HG03066 (cell line): ENCODE results near the gene HTR3B.
"Not testable (repeated sequence)": the region's sequence is repeated elsewhere in the genome, so short reads cannot be mapped to it uniquely, and the experiment has no call there.

Source experiments
- ATAC-seq: cut with Tn5 transposase; IDR thresholded peaks from one replicate; pipeline ENCODE4 v1.9.1; 2021; ENCODE audit warnings: low read depth; ENCODE audit not compliant: unreplicated experiment

HTR3B gene, protein sequence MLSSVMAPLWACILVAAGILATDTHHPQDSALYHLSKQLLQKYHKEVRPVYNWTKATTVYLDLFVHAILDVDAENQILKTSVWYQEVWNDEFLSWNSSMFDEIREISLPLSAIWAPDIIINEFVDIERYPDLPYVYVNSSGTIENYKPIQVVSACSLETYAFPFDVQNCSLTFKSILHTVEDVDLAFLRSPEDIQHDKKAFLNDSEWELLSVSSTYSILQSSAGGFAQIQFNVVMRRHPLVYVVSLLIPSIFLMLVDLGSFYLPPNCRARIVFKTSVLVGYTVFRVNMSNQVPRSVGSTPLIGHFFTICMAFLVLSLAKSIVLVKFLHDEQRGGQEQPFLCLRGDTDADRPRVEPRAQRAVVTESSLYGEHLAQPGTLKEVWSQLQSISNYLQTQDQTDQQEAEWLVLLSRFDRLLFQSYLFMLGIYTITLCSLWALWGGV

DNA sequence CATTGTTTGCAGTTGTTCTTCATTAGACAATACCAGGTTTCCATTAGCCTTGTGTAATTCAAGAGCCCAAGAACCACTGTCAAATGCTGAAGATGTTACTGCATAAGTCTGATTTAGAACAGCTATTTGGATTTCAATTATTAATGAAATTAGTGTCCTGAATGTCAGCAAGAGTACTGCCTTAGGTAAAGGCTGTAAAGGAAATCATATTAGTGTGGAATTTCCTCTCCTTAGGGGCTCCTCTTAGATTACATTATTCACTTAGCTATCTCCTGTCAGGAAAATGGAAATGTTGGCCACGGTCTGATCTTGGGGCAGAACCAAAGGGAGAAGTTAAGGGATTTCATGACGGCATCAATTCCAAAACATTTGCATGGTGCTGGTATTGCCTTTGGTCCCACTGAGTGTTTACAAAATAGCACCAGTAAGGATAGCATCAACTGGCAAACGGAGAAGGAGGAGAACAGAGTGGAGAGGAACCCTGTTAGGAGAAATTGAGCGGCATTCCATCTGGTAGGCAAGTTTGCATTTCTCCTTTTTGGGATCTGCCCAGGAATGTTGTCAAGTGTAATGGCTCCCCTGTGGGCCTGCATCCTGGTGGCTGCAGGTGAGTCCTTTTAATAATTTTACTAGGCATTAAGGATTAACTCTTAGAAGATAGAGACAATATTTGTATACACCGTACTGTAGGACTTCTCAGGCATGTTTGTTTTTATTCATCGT, at the start of gene HTR3B:
Gene HTR3B, plus strand, starts transcription at position 418 of the 723 bp plus-strand sequence. Its CDS starts 138 bp downstream, at position 556.
- no peak for ATAC-seq

DNA sequence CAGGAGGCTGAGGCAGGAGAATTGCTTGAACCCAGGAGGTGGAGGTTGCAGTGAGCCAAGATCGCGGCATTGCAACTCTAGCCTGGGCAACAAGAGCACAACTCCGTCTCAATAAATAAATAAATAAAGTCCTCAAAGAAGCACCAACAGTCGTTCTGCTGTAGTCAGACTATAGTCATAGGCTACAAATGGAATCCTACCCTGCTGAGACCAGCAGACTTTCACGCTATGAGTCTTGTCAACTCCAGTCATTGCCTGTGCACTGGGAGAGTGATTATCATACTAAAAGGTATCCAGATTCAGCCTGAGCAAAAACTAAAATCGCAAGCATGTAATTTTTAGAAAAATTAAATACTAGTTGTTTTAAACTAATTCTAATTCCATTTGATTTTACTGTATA, 48.8 kb upstream of the HTR3B start:
- no peak for ATAC-seq

DNA sequence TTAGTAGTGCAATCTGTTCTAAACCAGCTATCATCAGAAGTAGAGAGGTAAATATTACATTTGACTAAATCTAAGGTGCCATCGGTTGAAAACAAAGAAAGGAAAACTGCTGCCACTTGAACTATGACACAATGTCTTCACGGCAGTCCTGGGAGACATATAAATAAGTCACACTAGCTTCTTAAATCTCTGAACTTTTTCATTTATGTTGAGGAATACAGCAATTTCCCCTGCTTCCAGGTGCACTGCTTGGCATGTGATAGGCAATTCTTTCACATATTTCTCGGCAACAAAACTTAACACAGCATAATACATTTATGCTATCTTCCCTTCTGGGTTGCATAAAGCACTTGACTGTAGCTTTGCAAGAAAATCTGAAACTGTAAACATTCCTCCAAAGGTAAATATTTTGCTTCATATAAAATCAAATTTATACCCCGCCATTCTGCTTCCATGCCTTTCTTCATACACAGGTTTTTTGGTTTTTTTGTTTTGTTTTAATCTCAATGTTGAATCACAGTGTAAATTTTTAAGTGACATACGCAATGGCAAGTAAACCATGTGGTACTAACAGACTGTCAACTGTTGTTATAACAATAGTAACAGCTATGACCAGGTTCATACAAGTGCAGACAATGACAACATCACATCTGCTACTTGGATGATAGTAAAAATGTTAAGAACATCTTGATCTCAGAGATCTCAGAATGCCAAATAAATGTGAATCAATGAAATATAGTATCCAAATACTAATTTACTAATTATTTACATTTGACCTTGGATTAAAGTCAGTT, 47.4 kb upstream of the HTR3B start:
- no peak for ATAC-seq

DNA sequence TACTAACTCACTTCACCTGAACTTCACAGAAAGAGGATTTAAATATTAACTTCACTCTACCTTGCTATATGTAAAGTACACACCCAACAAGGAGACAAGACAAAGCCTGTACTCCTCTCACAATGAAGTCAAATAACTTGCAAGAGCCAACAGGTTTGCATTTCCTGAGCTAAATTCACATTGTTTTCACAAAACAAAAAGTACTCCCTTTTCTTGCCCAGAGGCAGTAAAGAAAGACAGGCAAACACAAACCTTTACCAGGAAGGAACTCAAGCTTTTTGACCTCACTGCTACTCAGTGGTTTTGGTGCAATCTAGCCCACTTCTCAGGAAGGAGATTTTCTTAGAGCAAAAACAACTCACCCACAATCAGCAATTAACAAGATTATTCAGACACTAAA, 44.9 kb upstream of the HTR3B start:
- no peak for ATAC-seq

DNA sequence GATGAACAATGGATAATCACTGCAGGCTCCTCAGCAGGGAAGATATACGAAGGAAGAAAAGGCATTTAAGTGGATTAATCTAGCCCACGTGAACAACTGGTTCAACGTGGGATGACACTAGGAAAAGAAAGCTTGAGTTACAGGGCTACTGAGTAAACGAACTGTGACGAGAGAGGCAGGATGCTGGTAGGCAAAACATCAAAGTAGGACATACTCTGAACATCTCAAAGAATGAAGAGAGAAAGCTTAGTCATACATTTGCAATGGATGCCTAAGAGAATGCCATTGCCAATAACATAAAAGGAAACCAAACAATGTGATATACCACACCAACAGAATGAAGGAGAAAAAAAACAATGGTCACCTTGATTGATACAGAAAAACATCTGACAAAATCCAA, 42.2 kb upstream of the HTR3B start:
- ATAC-seq = no peak

DNA sequence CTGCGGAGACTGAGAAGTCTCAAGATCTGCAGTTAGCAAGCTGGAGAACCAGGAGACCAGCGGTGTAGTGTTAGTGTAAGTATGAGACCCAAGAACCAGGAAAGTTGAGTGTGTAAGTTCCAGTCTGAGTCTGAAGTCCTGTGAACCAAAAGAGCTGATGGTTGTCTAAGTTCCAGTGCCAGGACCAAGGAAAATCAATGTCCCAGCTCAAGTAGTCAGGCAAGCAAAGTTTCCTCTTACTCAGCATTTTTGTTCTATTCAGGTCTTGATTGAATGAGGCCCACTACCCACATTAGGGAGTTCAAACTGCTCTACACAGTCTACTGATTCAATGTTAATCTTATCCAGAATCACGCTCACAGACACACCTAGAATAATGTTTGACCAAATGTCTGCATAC, 40.2 kb upstream of the HTR3B start:
- ATAC-seq = no peak

DNA sequence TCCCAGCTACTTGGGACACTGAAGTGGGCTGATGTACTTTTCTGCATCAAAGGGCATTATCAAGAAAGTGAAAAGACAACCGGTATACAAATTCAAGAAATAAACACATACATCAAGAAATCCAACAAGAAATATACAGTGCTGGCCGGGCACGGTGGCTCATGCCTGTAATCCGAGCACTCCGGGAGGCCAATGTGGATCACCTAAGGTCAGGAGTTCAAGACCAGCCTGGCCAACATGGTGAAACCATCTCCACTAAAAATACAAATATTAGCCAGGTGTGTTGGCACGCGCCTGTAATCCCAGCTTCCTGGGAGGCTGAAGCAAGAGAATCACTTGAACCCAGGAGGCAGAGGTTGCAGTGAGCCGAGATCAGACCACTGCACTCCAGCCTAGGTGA, 38.7 kb upstream of the HTR3B start:
- no peak for ATAC-seq

DNA sequence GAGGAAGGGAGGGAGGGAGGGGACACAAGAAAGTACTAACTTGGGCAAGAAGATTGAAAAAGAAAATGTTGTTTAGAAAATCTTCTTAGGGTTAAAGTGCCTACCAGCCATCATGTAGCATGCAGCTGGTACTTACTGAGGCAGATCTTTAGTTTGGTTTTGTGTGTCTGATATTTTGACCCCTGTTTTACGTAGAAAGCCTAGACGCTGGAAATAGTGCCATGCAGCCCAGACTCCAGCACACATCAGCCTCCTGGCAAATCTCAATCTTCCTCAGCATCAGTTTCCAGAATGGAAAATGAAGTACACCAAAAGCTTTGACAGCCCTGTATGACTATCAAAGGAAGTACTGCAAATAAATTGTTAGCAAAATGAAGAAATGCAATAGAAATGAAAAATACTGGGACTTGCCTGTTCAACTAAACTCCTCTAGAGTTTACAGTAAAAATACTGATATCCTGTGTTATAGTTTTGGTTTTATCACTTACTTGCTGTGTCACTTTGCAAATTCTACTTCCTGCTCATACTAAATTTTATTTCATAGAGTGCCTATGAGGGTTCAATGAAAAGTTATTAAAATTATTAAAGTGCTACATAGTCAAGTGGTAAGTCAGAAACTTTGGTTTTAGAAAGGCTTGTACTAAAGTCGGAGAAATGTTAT, 36.6 kb upstream of the HTR3B start:
- ATAC-seq = no peak

DNA sequence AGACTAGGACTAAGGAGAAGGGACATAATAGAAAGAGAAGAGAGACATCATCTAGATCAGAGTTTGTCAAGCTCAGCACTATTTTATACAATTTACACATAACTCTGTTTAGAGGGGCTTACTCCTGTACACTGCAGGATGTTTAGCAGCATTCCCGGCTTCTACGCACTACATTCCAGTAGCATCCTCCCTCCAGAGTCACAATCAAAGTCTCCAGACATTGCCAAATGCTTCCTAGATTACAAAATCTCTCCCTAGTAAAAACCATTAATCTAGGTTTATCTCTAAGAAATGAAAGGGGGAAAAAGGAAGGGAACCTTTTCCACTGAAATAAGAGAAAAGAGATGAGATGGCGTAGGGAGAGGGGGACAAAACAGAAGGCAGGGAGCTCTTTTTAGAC, 33.3 kb upstream of the HTR3B start:
- no peak for ATAC-seq

DNA sequence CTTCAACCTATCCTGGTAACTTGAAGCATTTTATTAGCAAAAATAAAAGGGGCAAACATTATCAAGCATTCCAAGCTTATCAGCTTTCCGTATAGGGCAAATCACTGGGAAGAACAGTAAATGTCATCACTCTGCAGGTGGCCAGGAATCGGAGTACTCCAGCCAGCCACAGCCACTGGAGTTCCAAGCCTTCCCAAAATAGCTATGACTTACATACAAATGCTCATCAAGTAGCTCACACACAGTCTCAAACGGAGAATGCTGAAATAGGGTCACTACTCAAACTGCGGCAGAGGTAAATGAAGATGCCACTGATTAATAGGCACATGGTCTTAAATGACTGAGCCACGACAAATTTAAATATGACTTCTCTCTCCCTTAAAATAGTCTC, 31.4 kb upstream of the HTR3B start:
- ATAC-seq = no peak

DNA sequence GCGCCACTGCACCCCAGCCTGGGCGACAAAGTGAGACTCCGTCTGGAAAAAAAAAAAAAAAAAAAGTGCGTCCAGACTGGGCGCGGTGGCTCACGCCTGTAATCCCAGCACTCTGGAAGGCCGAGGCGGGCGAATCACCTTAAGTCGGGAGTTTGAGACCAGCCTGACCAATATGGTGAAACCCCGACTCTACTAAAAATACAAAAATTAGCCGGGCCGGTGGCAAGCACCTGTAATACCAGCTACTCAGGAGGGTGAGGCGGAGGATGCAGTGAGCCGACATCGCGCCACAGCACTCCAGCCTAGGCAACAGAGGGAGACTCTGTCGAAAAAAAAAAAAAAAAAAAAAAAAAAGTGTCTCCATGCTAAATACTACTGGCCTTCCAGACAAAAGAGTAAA, 30.5 kb upstream of the HTR3B start:
- no peak for ATAC-seq

DNA sequence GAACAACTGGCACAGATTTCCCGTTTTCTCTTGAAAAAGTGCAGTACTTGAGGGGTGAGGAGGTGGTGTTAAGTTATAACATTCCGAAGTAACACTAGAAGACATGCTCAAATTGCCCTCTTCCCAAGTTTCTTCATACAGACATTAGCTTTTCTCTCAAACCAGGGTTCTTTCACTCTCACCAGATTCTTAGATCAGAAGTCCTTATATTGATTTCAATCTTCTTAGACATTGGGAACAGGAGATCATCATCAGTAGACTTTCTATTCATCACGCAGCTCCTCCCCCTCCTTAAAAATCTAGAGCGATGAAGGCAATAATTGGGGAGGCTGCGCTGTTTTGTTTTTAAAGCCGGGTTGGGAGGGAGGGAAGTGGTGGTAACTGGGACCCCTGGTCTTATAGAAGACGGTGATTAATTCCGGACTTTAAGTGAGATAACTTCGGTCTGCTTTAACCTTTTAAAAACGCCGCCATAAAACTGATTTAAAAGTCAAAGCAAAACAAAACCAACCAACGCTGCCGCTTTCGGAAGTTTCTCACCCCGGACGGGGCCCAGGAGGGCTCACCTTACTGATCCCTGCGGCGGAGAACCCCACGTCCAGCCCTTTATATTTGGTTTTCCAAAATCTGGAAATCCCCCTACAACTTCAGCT, 29.9 kb upstream of the HTR3B start:
- ATAC-seq = peak; percentile 41

DNA sequence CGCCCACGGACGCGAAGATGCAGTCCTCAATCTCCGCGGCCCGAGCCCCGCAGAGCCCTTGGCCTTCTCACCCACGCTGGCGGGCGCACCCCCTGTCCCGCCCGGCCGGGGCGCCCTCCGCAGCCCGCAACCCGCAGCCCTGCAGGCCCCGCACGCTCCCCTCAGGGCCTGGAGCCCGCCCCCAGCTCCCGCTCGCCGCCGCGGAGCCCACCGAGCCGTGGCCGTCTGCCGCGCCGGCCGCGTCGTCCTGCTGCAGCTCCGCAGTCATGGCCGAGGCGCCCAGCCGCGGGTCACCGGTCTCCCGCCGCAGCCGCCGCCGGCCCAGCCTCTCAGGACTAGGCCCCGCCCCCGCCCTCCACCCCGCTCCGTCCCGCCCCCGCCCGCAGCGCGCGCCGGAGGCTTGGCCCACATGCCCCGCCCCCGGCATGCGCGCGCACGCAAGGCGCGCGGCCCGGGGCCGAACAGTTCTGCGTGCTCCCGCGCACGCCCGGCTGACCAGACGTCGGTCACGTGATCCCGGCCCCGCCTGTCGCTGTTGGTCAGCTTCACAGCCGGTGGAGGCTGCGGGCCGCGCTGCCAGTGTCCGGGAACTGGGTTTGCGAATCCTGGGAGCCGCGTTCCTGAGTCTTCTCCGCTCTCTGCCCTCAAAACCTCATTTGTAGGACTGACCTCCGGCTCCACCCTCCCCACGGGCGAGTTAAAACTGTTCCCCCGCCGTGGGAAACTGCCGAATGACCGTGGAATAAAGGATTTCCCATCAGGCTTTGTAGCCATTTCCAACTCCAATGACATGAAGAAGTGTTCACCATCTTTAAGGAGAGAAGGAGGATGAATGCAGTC, 29.1 kb upstream of the HTR3B start, which contains the start of gene USP28:
Gene USP28, minus strand, starts transcription at position 339 of the 840 bp plus-strand sequence. Its CDS starts 71 bp downstream, at position 268.
- peak; percentile 85 for ATAC-seq

DNA sequence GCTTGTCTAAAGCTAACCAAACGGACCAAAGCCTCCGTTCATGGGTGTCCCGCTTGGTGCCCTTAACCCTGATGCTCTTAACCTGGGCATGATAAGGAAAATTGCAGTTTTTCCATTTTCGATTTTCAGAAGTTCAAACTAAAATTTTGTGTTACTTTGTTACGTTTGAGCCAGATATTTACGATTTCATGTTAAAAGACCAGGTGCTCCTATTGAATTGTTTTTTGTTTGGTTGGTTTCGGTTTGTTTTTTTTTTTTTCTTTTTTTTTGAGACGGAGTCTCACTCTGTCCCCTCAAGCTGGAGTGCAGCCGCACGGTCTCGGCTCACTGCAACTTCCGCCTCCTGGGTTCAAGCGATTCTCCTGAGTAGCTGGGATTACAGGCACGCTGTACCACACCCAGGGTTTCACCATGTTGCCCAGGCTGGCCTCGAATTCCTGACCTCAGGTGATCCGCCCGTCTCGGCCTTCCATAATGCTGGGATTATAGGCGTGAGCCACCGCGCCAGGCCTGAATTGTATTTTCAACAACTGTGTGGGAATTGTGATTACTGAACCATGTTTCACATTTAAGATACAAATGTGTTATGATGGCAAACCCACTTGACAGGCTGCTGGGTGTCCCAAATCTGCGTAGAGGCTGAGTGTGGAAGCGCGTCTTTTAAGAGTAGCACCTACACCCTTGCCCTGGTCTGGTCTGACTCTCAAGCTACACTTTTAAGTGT, 28.4 kb upstream of the HTR3B start:
- ATAC-seq = no peak

DNA sequence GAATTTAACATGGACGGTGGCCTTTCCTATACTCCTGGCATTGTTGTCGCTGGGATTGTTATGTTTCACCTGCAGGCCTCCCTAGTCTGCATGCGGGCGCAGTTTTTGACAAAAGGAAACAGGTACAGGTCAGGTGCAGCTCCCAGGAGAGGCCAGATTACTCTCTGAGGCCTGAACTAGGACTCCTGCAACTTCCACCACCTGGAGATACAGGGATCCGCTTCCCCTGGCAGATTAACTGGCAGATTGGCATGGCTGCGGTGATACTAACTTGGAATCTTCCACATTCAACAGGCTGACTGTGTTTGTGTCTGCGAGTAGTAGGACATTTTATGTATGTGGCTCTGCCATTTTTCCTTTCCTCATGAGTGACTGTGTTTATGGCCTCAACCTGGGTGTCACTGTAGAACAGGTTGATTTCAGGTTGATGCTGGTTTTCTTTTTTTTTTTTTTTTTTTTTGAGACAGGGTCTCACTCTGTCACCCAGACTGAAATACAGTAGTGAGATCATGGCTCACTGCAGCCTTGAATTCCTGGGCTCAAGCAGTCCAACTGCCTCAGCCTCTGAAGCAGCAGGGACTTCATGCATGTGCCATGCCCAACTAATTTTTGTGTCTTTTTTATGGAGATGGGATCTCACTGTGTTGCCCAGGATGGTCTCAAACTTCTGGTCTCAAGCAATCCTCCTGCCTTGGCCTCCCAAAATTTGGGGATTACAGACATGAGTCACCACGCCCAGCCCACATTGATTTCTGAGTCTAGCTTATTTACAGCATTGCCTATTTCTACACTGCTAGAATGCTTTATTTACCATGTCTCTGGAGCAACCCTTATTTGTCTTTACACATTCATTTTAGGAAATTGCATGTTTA, 27.6 kb upstream of the HTR3B start:
- no peak for ATAC-seq

DNA sequence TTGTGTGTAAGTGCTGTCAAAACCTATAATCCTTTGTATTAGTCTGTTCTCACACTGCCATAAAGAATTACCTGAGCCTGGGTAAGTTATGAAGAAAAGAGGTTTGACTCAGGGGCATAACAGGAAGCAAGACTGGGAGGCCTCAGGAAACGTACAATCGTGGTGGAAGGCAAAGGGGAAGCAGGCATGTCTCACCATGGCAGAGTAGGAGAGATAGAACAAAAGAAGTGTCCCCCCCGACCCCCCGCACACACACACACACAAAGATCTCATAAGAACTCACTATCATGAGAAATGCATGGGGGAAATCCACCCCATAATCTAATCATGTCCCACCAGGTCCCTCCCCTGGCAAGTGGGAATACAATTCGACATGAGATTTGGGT, 26.9 kb upstream of the HTR3B start:
- no peak for ATAC-seq

DNA sequence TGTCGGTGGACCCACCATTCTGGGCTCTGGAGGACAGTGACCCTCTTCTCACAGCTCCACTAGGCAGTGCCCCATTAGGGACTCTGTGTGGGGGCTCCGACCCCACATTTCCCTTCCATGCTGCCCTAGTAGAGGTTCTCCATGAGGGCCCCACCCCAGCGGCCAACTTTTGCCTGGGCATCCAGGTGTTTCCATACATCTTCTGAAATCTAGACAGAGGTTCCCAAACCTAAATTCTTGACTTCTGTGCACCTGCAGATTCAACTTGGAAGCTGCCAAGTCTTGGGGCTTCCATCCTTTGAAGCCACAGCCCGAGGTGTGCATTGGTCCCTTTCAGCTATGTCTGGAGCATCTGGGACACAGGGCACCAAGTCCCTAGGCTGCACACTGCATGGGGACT, 25.1 kb upstream of the HTR3B start:
- ATAC-seq = not testable (repeated sequence)

DNA sequence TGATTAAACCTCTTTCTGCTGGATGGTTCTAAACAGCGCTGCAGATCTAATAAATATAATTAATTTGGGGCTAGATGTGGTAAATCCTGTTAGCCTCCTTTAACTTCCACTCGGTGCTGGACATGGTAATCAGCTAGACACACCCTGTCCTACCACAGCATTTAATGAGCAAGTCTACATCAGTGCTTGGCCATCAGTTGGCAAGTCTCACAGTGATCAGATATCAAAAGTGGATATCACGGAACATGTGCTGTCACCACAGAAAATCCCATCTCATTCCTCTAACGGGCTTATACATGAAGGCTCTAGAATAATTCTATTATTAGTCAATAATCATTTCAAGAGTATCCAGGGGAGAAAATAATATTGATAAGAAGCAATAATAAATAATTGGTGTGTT, 23.6 kb upstream of the HTR3B start:
- no peak for ATAC-seq
